ENCODE measurements around the gene NRAS.
A peak's percentile ranks its signal among the peaks of the same experiment; 100 is the strongest.

Gene NRAS

GRCh38 chr1:114671939-114672275 lies 44.7 kb downstream of the NRAS start:
- DNase-seq: no peak

- peak in 1 of 2 donors; percentile 19 for DNase-seq
Measured at GRCh38 chr1:114671011-114671938, 45.3 kb downstream of the NRAS start.

- DNase-seq: peak; percentile 87 to 89
Measured at GRCh38 chr1:114670083-114671010, 46.2 kb downstream of the NRAS start.

- DNase-seq: no peak
Measured at GRCh38 chr1:114669562-114670082, 46.9 kb downstream of the NRAS start, which contains the start of gene DENND2C. TSS of gene DENND2C (minus strand) at chr1:114670049. CDS start at chr1:114625984, 44,065 bp downstream.

GRCh38 chr1:114668784-114669561 lies 47.6 kb downstream of the NRAS start:
- DNase-seq: no peak

GRCh38 chr1:114668373-114668772 lies 48.2 kb downstream of the NRAS start:
- DNase-seq: no peak

GRCh38 chr1:114666954-114667353 lies 49.6 kb downstream of the NRAS start:
- DNase-seq: no peak

GRCh38 chr1:114660238-114660637 lies 56.3 kb downstream of the NRAS start:
- no peak for DNase-seq
